RWPE1 (cell line): ENCODE results near the gene TMPRSS6.

Source experiments
- CTCF ChIA-PET: fragments of 350-600 bp; sonication (Branson Sonifier 250); formaldehyde crosslinking; extraction: SDS; loops from one replicate; lab custom pipeline; 2021; lab: Yijun Ruan, JAX
- POLR2A ChIA-PET: fragments of 400-600 bp; formaldehyde crosslinking; extraction: SDS; loops from one replicate; lab custom pipeline; 2020; ENCODE audit warnings: antibody characterized with exemption; ENCODE audit not compliant: low non-redundant PET; lab: Yijun Ruan, JAX
- DNase-seq: peaks from one replicate; pipeline ENCODE4 v3.0.0; 2012; ENCODE audit warnings: low spot score
- H3K27ac ChIP-seq: fragments of 450-650 bp; 2 replicates; pipeline ENCODE4 v1.5.1; 2017
- TF ChIP-seq, protein P1 (sequence below): fragments of 450-650 bp; conservative IDR thresholded peaks from 2 replicates; pipeline ENCODE4 v1.5.1; 2017; ENCODE audit warnings: low read depth, mild to moderate bottlenecking

Gene TMPRSS6

DNA sequence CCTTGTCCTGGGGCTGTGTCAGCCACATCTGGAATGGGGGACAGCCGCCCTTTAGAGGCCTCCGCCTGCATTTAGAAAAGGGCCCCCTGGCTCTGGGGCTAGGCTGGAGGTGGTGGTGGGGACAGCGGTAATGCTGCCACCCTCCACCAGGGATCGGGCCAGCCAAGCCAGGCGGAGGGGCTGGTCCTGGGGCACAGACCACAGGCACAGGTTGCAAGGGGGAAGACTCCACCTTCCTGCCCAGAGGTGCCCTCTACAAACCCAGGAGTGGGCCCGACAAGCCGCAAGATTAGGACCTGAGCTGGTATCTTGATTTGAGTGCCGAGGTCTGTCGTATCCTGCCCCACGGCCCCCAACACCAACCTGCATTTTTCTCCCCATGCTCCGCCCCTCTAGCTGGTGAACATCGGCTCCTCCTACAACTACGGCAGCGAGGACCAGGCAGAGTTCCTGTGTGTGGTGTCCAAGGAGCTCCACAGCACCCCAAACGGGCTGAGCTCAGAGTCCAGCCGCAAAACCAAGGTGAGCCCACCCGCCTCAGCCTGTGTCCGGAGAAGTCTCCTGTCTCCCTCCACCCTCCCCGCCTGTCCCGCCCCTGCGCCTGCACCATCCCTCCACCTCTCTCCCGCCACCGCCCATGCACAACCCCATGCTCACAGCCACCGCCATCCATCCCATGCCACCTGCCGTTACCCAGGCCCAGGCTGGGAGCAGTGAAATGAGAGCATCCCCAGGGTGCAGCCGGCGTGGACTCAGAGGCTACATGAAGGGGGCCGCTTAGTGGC lies 50.4 kb downstream of the TMPRSS6 start:
- ChIA-PET CTCF (no interaction called here), POLR2A (no interaction called here)

DNA sequence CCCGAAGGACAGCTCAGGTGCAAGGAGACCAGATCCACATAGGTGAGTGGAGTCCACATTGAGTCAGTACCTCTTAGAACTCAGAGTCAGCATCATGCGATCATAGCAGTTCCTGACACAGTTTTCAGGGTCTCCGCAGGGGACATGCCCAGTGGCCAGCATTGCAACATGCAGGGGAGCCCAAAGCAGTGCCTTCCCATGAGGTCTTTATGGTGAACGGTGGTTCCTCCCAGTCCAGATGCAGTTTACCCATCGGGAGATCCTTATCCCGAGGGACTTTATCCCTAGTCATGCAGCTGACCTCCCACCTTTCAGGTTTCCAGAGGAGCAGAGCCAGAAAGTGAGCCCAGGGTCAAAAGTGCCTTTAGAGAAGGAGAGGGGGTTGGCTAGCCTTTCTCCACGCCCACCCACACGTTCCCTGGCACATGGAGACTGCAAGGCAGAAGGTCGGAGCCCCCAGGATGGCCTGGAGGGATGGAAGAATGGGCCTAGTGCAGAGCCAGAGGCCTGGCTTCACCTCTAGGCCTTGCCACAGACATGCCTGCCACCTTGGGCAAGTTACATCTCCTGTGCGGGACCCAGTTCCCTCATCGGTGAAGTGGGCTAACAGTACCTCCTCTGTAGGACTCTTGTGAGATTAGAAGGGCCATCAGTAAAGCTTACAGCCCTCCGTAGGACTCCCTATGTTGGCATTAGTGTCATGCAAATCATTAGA lies 51.6 kb downstream of the TMPRSS6 start:
- TF ChIP-seq, protein P1, sequence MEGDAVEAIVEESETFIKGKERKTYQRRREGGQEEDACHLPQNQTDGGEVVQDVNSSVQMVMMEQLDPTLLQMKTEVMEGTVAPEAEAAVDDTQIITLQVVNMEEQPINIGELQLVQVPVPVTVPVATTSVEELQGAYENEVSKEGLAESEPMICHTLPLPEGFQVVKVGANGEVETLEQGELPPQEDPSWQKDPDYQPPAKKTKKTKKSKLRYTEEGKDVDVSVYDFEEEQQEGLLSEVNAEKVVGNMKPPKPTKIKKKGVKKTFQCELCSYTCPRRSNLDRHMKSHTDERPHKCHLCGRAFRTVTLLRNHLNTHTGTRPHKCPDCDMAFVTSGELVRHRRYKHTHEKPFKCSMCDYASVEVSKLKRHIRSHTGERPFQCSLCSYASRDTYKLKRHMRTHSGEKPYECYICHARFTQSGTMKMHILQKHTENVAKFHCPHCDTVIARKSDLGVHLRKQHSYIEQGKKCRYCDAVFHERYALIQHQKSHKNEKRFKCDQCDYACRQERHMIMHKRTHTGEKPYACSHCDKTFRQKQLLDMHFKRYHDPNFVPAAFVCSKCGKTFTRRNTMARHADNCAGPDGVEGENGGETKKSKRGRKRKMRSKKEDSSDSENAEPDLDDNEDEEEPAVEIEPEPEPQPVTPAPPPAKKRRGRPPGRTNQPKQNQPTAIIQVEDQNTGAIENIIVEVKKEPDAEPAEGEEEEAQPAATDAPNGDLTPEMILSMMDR: no peak
- CTCF ChIA-PET: no interaction called here
- POLR2A ChIA-PET: no interaction called here
- H3K27ac ChIP-seq: 0 out of 2 replicates have a peak overlapping the region, but pooled peaks have one; percentile 0
- DNase-seq: no peak

More for the DNA sequence above, 50.4 kb downstream of the TMPRSS6 start:
- no peak for DNase-seq
- TF ChIP-seq, protein P1: no peak
- no peak overlapping the region for H3K27ac ChIP-seq

DNA sequence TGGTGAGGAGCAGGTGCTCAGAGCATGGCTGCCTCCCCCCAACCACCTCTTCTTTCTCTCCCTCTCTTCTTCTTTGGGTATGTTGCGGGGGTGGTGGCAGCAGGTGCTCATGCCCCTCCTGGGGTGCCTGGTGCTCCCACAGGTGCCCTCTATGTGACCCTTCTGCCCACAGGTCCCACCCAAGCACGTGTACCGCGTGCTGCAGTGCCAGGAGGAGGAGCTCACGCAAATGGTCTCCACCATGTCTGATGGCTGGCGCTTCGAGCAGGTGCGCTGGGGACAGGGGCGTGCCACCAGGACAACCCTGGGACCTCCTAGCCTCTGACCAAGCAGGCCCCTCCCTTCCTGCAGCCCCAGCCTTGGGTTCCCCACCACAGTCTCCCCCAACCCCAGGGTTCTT lies 52.3 kb downstream of the TMPRSS6 start:
- CTCF ChIA-PET: interaction anchor here (0.6 kb wide), 1 partner anchor 32 kb away, joined by 5 read pairs; no protein-coding TSS in a partner anchor
- TF ChIP-seq, protein P1: no peak
- POLR2A ChIA-PET: no interaction called here
- no peak for DNase-seq
- H3K27ac ChIP-seq: no peak overlapping the region

DNA sequence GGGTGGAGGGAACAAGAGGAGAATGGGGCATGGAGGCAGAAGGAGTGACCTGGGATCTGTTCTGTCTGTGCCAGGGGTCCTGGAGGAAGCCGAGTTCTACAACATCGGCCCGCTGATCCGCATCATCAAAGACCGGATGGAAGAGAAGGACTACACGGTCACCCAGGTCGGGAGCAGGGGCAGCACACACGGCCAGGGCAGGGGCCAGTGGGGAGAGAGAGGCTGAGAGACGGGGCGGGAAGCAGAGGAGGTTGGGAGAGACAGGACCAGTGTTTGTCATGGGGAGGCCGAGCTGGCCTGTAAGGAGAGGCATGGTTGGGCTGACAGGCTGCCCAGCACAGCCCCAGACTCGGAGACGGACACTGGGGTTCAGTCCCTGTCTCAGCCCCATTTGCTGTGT lies 53.3 kb downstream of the TMPRSS6 start:
- DNase-seq: no peak
- ChIA-PET POLR2A (no interaction called here), CTCF (no interaction called here)
- no peak overlapping the region for H3K27ac ChIP-seq
- TF ChIP-seq, protein P1: no peak

DNA sequence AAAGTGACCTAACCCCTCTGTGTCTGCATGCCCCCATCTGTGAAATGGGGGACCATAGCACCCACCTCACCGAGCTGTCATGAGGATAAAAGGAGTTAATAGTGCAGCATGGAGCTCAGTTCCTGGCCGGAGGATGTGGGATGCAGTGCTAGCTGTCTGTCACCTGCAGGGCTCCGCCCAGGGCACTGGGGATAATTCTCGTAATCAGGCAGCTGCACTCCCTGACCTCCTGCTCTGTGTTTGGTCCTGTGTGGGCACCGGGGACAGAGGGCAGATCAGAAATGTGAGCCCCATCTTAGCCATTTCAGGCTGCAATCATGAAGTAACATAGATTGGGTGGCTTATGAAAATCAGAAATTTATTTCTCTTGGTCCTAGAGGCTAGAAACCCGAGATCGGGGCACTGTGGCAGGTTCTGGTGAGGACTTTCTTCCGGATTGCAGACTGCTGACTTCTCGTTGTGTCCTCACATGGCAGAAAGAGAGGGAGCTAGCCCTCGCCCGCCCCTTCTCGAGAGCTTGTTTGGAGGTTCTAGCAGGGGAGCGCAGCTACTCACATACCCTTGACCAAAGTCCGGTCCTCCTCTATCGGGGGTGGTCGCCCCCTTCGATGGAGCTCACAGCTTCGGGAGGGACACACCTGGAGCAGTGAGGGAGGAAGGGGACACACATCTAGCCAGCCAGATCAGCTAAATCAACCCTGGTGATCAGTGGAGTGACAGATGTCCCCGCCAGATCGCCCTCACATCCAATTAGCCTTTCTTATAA lies 54.7 kb downstream of the TMPRSS6 start:
- POLR2A ChIA-PET: no interaction called here
- DNase-seq: no peak
- H3K27ac ChIP-seq: no peak overlapping the region
- TF ChIP-seq, protein P1: no peak
- CTCF ChIA-PET: interaction anchor here (0.6 kb wide), 1 partner anchor 202 kb away, joined by 6 read pairs; no protein-coding TSS in a partner anchor

DNA sequence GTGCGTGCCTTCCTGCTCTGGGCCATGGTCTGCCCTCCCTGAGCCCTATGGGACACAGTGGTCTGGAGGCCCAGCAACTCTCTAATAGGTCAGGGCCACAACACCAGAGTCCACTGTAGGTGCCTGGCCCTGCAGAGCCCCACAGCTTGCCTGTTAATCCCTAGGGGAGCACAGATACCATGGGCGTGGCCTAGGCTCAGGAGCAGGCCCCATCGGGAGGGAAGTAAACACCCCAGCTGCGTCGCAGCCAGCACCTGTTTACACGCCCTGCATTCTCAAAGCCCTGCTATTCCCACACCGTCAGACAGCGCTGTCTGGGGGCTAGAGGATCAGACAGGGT lies 55.5 kb downstream of the TMPRSS6 start:
- TF ChIP-seq, protein P1: no peak
- DNase-seq: no peak
- ChIA-PET POLR2A (interaction anchor here (1.1 kb wide), 1 partner anchor 99 kb away, joined by 4 read pairs; no protein-coding TSS in a partner anchor), CTCF (interaction anchor here (0.6 kb wide), 1 partner anchor 327 kb away, joined by 3 read pairs; no protein-coding TSS in a partner anchor)
- H3K27ac ChIP-seq: 0 out of 2 replicates have a peak overlapping the region, but pooled peaks have one; percentile 26
